Measurements from ENCODE around the gene APC2.

The APC2 gene

DNA sequence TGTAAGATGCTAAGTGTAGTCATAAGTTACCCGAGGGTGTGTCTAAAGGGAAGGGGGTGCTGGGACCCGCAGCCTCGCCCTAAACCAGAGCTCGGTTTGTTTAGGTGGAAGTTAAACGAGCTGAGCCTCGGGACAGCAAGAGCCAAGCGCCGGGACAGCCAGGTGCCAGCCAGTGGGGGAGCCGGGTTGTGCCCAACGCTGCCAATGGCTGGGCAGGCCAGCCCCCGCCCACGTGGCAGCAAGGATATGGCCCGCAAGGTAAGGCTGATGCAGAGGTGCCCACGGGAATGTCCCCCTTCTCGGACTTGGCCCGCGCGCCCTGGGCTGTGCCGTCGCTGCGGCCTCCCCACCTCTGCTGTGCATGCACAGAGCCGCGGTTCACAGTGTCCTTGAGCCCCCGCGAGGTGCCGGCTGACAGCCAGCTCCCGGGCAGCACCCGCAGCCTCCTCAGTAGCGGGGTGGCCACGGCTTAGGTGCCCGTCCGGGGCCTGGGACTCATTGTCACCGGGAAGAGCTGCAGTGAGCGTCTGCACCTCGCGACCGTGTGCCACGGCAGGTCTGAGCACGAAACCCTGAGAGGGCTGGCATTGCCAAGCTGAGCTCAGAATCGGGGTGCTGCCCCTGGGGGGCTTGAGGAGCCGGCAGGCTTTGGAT is 21.1 kb upstream of the APC2 start:
- TF ChIP-seq, protein P1, sequence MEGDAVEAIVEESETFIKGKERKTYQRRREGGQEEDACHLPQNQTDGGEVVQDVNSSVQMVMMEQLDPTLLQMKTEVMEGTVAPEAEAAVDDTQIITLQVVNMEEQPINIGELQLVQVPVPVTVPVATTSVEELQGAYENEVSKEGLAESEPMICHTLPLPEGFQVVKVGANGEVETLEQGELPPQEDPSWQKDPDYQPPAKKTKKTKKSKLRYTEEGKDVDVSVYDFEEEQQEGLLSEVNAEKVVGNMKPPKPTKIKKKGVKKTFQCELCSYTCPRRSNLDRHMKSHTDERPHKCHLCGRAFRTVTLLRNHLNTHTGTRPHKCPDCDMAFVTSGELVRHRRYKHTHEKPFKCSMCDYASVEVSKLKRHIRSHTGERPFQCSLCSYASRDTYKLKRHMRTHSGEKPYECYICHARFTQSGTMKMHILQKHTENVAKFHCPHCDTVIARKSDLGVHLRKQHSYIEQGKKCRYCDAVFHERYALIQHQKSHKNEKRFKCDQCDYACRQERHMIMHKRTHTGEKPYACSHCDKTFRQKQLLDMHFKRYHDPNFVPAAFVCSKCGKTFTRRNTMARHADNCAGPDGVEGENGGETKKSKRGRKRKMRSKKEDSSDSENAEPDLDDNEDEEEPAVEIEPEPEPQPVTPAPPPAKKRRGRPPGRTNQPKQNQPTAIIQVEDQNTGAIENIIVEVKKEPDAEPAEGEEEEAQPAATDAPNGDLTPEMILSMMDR (IDR thresholded peaks at IDR 0.05), result no peak

DNA sequence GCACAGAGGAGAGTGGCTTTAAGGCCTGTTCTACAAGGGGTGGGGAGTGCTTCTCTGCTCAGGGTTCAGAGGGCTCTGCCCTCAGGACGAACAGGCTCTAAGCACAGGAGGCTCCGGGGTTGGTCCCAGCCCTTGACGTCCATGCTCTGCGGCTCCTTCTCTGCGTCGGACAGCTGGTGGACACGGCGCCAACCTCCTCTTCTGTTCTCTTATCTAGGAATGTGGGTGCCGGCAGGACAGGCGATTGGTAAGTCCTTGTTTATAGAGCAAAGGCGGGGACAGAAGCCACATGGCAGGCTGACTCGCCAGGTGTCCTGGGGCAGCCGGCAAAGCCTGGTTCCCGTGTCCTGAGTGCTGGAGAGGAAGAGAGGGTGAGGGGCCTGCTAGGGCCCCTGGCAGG is 20.2 kb upstream of the APC2 start:
- TF ChIP-seq, protein P1 (IDR thresholded peaks at IDR 0.05), result no peak

GRCh38 chr19:1430246-1430645 is 19.7 kb upstream of the APC2 start:
- TF ChIP-seq, protein P1 (IDR thresholded peaks at IDR 0.05), result no peak

DNA sequence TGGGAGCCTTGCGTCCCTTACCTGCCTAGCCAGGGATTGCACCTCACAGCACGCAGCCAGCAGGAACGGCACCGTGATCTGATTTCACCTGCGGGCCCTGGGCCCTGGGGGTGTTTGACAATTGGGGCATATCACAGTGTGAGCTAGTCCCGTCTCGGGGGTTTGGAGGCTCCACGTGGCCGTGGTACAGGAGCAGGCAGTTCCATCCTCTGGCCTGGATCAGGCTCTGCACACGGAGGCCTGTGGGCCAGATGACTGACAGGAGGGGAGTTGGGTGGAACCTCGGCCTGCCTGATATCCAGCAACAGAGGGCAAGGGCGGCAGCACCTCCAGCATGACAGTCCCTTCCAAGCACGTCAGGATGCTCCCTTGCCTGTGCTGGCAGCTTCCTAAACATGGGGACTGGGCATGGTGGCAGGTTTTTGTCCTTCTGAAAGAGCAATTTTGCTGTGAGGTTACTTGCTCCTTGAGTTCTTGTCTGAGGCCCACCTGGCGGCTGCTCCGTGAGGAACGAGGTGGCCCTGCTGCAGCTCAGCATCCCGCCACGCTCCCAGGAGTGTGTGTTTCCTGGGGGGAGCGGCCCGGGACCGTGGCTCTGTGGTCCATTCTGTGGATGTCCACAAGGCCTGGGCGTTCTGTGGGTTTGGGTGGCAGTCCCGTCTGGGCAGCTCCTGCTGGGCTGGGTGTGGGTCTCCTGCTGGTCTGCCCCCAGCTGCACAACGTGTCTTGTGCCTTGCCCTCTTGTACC is 18.0 kb upstream of the APC2 start:
- TF ChIP-seq, protein P1 (IDR thresholded peaks at IDR 0.05), result no peak

DNA sequence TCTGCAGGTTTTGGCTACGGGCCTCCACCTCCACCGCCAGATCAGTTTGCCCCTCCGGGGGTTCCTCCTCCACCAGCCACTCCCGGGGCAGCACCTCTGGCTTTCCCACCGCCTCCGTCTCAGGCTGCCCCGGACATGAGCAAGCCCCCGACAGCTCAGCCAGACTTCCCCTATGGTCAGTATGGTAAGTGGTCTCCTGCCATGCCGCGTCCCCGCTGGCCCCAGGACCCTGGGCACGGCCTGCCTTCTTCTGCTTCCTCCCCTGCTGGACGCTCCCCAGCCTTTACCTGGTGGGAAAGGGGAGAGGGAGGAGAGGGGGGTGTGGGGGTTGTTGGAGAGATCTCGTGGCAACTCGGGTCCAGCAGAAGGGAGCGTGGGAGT is 17.4 kb upstream of the APC2 start:
- TF ChIP-seq, protein P1 (IDR thresholded peaks at IDR 0.05), result no peak

DNA sequence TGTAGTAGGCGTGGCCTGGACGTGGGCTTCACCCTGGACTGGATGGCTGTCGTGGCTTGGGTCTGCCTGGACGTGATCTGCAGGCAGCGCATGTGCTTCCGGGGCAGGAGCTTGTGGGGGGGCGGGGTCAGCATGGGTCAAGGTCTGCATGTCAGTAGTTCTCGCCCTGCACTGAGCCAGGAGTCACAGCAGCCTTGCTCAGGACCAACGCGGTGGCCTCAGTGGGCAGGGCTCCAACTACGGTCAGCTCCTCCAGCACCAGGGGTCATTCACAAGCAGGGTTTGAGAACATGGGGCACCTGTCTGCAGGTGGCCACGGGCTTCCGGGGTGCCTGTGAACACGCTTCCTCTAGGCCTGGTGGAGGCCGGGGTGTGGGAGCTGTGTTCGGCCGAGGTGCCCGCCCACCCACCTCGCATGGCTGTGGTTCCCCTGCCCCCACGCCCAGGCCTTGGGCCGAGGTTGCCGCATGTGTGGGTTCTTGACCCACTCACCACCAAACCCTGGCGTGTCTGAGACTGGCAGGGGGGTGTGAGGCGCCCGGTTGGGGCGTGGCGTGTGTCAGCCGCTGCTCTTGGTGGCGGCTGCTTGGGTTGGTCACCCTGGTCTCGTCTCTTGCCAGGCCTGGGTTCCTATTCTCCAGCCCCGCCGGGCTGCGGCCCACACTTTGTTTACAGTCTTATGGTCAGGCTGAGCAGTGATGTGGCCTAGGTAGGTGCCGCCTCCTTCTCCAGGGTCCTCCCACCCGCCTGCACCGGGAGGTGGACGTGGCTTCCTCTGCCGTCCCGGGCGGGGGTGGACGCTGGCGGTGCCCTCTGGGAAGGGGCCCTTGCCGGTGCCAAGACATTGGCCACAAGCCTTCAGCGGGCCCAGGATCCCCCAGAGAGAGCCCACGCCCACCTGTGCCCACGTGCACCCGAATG is 16.5 kb upstream of the APC2 start:
- TF ChIP-seq, protein P1 (IDR thresholded peaks at IDR 0.05), result no peak

GRCh38 chr19:1434040-1434366 is 15.9 kb upstream of the APC2 start:
- TF ChIP-seq, protein P1 (IDR thresholded peaks at IDR 0.05), result no peak

Data from LNCAP (cell line).